Fibroblast of pulmonary artery (primary cell): ENCODE measurements around the gene ARPC2.

Experiments
- DNase-seq: peaks from one replicate; pipeline ENCODE4 v3.0.0-alpha.2; 2010; ENCODE audit warnings: low read depth
- H3K4me3 ChIP-seq: replicated peaks from 2 replicates; pipeline ENCODE4 v1.5.1; 2011; ENCODE audit warnings: low read depth, mild to moderate bottlenecking, control low read depth, low read length, moderate library complexity
- CTCF ChIP-seq: IDR thresholded peaks from 2 replicates; pipeline ENCODE4 v1.5.1; 2011; ENCODE audit warnings: mild to moderate bottlenecking, control low read depth, low read length, inconsistent platforms; ENCODE audit errors: missing control alignments

ARPC2 gene

GRCh38 chr2:218224186-218224585 lies 7.2 kb downstream of the ARPC2 start:
- DNase-seq = no peak
- no peak for TF ChIP-seq CTCF

DNA sequence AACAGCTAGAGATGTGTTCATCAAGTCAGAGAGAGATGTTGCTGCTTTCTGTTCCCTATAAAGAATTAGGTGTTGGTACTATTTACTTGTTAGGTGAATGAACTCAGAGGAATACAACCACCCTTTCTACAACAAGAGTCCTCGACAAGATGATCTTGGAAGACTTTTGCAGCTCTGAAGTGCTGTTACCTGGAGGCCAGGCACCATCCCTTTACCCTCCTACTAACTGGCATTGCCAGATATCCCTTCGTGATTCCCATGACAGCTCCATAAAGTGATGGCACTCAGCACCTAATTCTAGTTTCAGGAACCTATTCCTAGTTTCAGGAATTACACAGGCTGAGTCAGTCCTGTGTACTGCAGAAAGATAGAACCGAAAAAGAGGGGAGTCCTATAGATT lies 9.9 kb downstream of the ARPC2 start:
- no peak overlapping the region for H3K4me3 ChIP-seq
- no peak for TF ChIP-seq CTCF
- no peak for DNase-seq

More at GRCh38 chr2:218224186-218224585, 7.2 kb downstream of the ARPC2 start:
- H3K4me3 ChIP-seq = no peak overlapping the region

DNA sequence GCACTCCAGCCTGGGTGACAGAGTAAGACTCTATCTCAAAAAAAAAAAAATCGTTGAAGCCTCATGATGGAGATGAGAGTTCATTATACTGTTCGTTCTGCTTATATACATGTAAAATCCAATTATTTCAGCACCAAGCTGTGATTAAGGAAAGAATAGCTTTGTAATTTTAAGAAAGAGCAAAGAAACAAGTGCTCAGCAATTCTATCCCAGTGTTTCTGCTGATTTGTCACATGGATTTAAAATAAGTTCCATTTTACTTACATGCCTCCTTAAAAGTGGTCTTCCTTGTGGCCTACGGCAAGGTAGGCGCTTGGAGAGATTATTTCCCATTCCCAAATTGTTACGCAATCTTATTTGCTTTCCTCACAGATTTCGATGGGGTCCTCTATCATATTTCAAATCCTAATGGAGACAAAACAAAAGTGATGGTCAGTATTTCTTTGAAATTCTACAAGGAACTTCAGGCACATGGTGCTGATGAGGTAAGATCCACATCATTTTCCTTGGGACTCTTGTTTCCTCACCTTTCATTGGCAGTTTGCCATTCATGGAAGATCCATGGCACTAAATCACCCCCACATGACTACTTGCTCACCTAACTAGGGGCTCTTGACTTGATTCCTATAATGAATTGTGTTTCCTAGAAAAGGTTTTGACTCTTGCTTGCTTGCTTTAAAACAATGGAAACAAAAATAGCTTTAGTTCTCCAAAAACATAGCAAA lies 11.5 kb downstream of the ARPC2 start:
- H3K4me3 ChIP-seq = no peak overlapping the region
- DNase-seq = peak; percentile 45
- no peak for TF ChIP-seq CTCF

DNA sequence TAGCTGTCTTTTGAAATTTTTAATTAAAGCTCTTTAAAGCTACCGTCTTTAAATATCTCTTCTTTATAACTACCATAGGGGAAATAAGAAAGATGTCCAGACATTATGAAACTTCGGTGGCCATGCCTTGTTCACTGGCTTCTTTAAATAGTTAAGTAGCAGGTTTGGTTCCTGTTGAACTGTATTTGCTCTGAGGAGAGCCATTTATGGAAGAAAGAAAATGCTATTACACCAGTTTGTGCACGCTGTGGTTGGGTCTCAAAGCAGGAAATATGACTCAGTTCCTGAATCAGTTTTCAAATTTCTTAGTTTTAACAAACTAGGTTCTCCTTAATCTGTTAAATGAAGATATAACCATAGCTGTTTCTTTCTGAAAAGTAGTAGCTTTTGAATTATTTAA lies 12.2 kb downstream of the ARPC2 start:
- TF ChIP-seq CTCF = no peak
- peak; percentile 90 for DNase-seq
- H3K4me3 ChIP-seq = no peak overlapping the region

DNA sequence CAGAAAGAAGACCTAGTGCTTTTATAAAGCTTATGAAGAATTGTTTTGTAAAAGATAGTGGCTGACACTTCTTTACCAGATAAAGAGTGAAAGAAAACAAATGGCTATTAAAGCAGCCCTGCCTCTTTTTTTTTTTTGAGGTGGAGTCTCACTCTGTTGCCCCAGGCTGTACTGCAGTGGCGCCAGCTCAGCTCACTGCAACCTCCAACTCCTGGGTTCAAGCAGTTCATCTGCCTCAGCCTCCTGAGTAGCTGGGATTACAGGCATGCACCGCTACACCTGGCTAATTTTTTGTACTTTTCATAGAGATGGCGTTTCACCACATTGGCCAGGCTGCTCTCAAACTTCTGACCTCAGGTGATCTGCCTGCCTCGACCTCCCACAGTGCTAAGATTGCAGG lies 12.9 kb downstream of the ARPC2 start:
- peak; percentile 31 for DNase-seq
- H3K4me3 ChIP-seq = no peak overlapping the region
- no peak for TF ChIP-seq CTCF

DNA sequence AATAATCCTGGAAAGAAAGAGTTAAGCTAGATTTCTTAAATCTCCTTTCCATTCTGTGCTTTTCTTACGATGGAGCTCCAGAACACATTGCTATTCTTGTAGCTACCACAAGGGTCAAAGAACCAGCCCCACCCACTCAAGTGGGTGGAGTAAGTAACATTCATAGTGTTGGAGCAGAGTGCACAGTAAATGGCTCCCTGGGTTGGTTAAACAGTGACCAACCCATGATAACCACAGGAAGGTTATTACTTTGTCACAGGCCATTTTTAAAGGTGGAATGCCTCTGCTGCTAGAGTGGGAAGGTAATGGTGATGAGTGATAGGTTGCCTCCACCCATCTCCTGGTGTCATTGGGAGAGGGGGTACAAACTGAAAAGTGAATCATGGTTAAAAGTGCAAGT lies 13.9 kb downstream of the ARPC2 start:
- H3K4me3 ChIP-seq = no peak overlapping the region
- peak; percentile 35 for TF ChIP-seq CTCF
- DNase-seq = peak; percentile 43

DNA sequence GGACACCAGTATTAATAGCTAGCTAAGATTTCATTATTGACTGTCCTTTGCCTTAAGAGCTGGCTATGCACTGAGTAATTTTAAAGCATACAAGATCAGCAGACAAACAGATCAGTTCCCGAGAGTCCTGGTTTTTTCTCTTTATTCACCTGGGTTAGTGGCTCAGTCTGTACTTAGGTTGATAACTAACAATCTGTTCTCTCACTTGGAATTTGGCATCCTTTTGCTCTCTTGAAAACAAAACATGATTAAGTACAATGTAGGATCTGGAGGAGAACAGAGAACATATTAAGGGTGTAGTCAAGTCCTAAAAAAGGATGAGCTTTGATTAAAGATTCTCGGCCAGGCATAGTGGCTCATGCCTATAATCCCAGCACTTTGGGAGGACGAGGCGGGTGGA lies 16.6 kb downstream of the ARPC2 start:
- TF ChIP-seq CTCF = no peak

More for the DNA sequence above, 16.6 kb downstream of the ARPC2 start:
- no peak for DNase-seq
- no peak overlapping the region for H3K4me3 ChIP-seq
